Stimulated activated CD8-positive, alpha-beta memory T cell treated with anti-CD3 and anti-CD28 coated beads, Interleukin-2, amount 100 ng/mL, for 48 hours (primary cell): ENCODE measurements around the gene PDGFB.

Experiments used
- DNase-seq, 2 donors: peaks; one replicate each; pipeline ENCODE4 v3.0.0-alpha.2; 2020; ENCODE audit warnings: low read depth in 2 of 2

The PDGFB gene

GRCh38 chr22:39254122-39254521, 9.3 kb upstream of the PDGFB start:
- DNase-seq = no peak

DNA sequence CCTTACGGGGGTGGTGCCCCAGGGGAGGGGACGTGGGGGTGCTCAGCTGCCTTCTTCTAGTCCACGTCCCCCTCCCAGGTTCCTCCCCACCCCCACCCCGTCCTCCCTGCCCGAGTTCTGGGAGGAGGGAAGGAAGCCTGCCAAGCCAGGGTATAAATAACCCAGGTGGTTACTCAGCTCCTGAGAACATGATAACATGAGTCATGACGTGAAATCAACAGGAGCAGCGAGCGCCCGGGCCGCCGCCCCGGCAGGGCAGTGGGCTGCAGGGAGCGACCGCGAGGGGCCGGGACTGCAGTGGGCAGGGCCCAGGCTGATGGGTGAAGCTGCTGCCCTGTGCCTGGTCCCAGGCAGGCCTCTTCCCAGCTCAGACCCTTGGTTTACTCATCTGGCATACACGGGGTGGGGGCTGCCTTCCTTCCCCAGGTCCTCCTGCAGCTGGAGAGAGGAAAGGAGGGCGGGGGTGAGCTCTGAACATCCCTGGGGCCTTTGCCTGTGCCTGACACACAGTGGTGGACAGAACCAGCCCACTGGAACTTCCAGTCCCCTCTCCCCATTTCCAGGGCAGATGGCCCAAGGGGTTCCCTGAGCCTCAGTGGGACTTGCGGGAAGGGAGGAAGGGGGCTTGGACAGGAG, 8.8 kb upstream of the PDGFB start:
- DNase-seq = no peak

- DNase-seq = no peak
Observed at GRCh38 chr22:39252461-39253434, 8.0 kb upstream of the PDGFB start.

DNA sequence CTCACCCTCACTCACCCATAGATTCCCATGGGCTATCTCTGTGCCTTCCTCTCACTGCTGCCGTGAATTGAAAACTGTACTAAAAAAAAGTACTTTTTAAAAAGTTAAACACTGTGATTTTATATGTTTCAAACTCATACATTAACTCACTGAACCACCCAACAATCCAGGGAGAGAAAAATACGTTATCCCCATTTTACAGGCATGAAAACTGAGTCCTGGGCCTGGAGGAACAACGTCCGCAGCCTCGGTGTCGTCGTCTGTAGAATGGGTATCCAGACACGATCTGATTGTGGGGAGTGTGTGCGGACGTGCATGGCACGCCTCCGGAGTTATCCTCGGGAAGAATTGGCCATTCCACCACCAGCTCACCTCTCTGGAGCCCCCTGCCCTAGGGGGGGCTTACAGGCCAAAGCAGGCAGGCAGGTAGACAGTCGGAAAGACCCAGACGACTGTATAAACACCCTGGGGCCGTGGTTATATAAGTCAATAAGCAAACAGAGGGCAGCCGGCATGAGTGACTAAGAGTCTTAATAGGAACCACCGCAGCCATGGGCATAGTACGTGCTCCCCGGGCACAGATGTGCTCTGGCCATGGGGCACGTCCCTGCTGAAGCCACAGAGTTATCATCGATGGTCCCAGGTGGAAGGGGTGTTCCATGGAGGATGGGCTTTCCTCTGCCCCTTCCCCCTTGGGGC, 7.1 kb upstream of the PDGFB start:
- DNase-seq = no peak

GRCh38 chr22:39250838-39251237, 6.1 kb upstream of the PDGFB start:
- DNase-seq = no peak

GRCh38 chr22:39250131-39250530, 5.3 kb upstream of the PDGFB start:
- DNase-seq = no peak

GRCh38 chr22:39249086-39249704, 4.4 kb upstream of the PDGFB start:
- no peak for DNase-seq

DNA sequence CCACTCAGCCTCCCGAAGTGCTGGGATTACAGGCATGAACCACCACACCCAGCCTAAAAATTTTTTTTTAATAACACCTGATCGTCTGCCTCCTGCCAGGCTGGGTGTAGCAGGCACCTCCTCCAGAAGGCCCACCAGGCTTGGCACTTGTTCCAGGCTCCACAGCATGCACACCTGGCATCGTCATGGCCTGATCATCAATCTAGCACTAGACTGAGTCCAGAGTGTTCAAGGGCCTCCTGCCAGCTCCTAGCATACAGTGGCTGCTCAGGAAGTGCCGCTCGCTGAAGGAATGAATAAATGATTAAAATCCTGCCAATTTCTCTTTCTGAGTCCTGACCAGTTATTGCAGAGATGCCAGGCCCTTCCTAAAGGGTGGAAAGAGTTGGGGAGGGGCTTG, 3.5 kb upstream of the PDGFB start:
- DNase-seq = no peak

DNA sequence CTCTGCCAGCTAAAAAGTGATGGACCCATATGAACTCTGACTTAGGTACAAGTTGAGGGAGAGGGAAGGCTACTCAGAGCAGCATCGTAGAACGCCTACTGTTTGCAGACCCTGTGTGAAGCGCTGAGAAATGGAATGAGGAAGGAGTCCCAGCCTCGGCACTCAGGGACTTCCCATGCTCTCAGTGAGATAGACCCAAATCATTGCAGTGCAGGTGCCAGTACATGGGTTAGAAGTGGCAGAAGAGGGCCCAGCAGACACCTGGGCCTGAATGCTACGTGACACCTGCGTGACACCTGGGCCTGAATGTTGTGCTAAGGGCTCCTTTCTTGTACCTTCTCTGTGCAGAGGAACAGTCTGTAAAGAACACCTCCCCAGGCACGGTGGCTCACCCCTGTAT, 2.6 kb upstream of the PDGFB start:
- DNase-seq = no peak

DNA sequence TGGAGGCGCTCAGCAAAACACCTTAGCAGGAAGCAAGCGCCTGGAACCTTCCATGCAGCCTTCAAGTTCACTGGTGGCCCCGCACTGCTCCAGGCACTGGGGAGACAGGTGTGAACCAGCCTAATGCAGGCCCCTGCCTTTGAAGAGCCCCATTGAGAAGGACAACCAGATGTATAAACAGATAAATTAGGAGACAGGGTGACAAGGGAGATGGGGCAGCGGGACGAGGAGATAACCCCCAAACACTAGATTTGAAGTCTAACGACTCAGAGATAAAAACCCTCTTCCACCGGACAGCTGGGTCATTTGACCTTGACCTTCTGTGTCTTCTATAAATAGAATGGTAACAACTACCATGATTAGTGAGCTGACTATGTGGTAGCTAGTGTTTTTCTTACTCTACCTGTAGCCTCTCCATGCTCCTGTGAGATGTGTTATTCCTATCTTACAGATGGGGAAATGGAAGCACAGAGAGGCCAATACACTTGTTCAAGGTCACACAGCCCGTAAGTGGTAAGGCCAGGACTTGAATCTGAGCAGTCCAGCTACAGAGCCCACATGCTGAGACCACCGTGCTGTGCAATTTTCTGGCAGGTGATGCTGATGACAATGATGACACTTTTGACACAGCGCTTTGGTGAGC, 2.0 kb upstream of the PDGFB start:
- DNase-seq = no peak

GRCh38 chr22:39246217-39246616, 1.4 kb upstream of the PDGFB start:
- DNase-seq = no peak

GRCh38 chr22:39245130-39246039, 603 bp upstream of the PDGFB start:
- no peak for DNase-seq

- DNase-seq = no peak
Observed at GRCh38 chr22:39244136-39244495, 666 bp downstream of the PDGFB start.

- DNase-seq = no peak
Observed at GRCh38 chr22:39243439-39244135, 1.2 kb downstream of the PDGFB start.

DNA sequence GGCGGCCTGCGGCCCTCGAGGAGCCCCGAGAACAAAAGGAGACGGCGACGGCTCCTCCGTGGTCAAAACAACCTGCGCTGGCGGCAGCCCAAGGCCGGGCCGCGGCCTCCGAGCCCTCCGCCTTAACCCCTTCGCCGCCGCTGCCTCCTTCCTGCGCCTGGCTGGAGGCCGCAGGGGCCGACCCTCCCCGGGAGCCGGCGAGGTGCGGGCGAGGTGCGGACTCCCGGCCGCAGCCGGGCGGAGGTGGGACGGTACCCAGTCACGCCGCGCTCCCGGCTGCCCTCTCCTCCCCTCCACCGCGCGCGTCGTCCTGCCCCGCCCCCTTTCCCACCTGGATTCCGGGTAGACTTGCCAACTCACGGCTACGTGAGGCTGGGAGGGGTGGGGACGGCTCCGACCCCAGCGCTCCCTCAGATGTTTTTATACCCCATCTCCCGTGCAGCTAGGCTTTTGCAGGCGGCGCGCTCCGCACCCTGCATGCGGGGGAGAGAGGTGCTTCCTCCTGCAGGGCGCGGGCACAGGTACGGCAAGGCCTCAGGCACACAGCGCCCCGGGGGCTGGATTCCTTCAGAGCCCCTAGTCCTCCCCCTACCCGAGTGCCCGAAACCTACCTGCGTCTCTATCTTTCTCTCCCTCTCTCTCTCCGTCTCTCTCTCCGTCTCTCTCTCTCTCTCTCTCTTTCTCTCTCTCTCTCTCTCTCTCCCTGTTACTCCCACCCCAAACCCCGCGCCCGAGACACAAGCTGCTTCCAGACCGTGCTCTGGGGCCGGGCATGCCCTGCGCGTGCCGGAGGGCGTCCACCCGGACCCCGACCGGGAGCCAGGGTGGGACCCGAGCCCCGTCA, 2.0 kb downstream of the PDGFB start:
- DNase-seq = no peak

DNA sequence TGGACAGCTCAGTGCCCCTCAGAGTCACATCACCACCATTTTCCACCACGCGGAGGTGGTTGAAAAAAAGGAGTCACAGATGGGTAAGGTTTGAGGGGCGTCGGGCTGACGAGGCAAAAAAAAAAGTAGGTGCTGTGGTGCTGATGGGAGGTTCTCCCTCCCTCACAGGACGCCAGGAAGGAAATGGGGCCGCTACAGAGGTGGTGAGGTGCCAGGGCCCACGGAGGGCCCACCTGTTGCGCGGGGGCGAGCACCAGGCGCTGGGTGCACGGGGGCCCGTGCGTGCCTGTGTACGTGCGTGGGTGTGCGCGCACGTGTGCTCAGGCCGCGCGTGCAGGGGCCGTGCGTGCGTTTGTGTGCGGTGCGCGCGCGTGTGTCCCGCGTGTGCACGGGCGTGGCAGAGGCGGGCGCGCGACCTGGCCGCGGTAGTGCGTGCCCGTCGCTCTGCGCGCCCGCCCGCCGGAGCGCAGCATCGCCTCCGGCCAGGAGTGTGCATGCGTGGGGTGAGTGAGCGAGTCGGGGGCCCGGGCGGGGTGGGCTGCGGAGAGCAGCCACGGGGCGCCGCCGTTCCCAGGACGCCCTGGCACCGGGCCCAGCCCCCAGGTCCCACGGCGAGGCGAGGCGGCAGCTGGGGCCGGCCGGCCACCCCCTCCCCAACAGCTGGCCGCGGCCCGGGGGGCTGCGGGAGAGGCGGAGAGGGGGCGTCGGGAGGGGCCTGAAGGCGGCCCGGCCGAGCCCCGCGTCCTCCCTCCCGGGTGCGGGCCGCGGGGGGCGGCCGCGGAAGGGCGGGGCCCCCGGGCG, 2.8 kb downstream of the PDGFB start:
- no peak for DNase-seq

GRCh38 chr22:39240831-39241793, 3.7 kb downstream of the PDGFB start:
- no peak for DNase-seq
